ENCODE data around the gene TSC2. TPM values are rescaled to one million over a fixed set of nuclear protein-coding genes. Genes with fewer than 3 reads are reported as not detected.

TSC2 gene
- total RNA-seq, 1 donor from 2014 or later, result 215 TPM

DNA sequence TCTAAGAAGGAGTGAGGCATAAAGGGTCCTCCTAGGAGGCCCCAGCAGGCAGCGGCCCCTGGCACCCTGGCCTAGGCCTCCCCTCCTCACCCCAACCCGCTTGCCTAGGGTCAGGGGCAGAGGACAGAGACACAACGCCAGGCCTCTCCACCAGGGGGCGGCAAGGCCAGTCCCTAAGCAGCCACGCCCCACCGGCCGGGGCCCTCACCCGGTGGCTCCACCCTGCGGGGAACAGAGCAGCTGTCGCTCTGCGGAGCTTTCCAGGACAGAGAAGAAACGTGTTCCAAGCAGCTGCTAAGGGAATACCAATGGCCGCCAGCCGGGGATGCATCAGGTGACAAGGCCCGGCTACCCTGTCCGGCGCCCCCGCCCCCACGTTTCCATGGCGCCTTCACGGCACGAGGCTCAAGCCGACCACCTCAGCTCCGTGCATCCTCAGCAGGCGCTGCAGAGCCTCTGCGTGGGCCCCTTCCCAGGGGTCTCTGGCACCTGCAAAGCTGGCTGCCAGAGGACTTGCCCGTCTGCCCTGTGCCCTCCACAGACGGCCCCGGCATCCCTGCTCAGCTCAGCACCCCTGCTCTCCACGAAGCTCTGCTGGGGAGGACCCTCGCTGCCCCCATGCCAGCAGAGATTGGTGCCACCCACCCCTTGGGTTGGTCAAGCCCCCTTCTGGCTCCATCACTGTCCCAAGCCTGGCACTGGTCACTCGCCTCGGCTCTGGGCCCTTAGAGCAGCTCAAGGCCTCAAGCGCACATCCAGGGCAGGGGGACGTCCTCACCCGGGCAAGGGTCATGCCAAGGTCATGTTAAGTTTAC is 43.8 kb upstream of the TSC2 start:
- peaks cover 15% of the 10 kb centered on the region for H3K27me3 Mint-ChIP-seq (ENCODE audit: unreplicated experiment)
- peaks cover 20% of the 10 kb centered on the region for H3K4me1 Mint-ChIP-seq (ENCODE audit: low read depth, unreplicated experiment)
- H3K27ac Mint-ChIP-seq (ENCODE audit: unreplicated experiment), result peak overlapping the region; percentile 84
- peak; percentile 98 for DNase-seq
- TF ChIP-seq, protein P1, sequence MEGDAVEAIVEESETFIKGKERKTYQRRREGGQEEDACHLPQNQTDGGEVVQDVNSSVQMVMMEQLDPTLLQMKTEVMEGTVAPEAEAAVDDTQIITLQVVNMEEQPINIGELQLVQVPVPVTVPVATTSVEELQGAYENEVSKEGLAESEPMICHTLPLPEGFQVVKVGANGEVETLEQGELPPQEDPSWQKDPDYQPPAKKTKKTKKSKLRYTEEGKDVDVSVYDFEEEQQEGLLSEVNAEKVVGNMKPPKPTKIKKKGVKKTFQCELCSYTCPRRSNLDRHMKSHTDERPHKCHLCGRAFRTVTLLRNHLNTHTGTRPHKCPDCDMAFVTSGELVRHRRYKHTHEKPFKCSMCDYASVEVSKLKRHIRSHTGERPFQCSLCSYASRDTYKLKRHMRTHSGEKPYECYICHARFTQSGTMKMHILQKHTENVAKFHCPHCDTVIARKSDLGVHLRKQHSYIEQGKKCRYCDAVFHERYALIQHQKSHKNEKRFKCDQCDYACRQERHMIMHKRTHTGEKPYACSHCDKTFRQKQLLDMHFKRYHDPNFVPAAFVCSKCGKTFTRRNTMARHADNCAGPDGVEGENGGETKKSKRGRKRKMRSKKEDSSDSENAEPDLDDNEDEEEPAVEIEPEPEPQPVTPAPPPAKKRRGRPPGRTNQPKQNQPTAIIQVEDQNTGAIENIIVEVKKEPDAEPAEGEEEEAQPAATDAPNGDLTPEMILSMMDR (IDR thresholded peaks at IDR 0.05; ENCODE audit: partially characterized antibody, unreplicated experiment), result peak; percentile 97
- H3K36me3 Mint-ChIP-seq (ENCODE audit: unreplicated experiment), result peaks cover 4% of the 10 kb centered on the region
- H3K9me3 Mint-ChIP-seq (ENCODE audit: unreplicated experiment), result peaks cover 15% of the 10 kb centered on the region
- no peak overlapping the region for H3K4me3 Mint-ChIP-seq (ENCODE audit: unreplicated experiment)

DNA sequence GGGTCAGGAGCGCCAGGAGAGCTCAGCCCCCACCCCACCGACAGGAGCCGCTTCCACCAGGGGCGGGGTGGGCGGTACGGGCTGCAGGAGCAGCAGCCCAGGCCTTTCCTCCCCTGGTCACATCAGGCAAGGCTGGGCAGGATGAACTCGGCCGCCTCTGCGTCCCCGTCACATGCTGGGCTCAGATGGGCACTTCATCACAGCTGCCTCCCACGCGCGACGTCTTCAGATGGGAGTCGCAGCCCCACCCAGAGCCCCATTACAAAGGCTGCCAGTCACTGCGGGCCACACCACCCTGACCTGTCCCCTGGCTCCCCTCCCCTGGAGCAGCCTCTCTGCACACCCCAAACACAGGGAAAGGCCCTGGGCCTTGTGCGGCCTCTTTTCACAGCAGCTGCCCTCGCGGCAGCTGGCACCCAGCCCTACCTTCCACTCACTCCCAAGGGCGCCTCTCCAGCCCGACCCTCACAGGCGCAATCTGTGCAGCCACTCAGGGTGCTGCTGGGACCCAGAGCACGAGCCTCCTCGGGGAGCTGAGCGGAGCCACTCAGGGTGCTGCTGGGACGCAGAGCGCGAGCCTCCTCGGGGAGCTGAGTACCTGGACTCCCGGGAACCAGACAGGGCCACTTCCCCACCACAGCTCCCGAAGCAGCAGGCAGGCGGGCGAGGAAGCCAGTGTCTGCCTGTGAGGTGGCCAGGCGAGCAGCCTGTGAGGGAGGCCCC is 42.8 kb upstream of the TSC2 start:
- H3K4me1 Mint-ChIP-seq (ENCODE audit: low read depth, unreplicated experiment), result peaks cover 20% of the 10 kb centered on the region
- no peak for DNase-seq
- peaks cover 15% of the 10 kb centered on the region for H3K27me3 Mint-ChIP-seq (ENCODE audit: unreplicated experiment)
- H3K9me3 Mint-ChIP-seq (ENCODE audit: unreplicated experiment), result peaks cover 15% of the 10 kb centered on the region
- H3K4me3 Mint-ChIP-seq (ENCODE audit: unreplicated experiment), result peak overlapping the region; percentile 71
- peaks cover 4% of the 10 kb centered on the region for H3K36me3 Mint-ChIP-seq (ENCODE audit: unreplicated experiment)
- H3K27ac Mint-ChIP-seq (ENCODE audit: unreplicated experiment), result peak overlapping the region; percentile 84
- TF ChIP-seq, protein P1 (IDR thresholded peaks at IDR 0.05; ENCODE audit: partially characterized antibody, unreplicated experiment), result no peak

DNA sequence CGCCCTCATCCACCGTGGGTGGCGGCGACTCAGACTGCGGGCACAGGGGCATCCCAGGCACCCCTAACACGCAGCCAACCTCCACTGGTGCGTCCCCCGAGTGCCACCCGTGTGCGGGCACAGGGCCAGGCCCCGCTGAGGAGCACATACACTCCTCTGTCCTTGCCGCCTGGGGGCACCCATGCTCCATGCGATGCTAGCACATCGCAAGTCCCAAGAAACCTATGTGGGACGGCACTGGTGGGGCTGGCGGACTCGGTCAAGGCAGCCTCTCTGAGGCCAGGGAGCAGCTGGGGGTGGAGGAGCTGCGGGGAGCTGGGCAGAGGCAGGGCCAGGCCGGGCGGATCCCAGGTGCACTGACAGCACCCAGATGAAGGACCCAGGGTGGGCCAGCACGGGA is 42.1 kb upstream of the TSC2 start:
- Mint-ChIP-seq H3K9me3 (ENCODE audit: unreplicated experiment) (peaks cover 15% of the 10 kb centered on the region), H3K36me3 (ENCODE audit: unreplicated experiment) (peaks cover 4% of the 10 kb centered on the region), H3K27ac (ENCODE audit: unreplicated experiment) (peak overlapping the region; percentile 89), H3K4me3 (ENCODE audit: unreplicated experiment) (peak overlapping the region; percentile 25), H3K27me3 (ENCODE audit: unreplicated experiment) (peaks cover 20% of the 10 kb centered on the region), H3K4me1 (ENCODE audit: low read depth, unreplicated experiment) (peaks cover 20% of the 10 kb centered on the region)
- TF ChIP-seq, protein P1 (IDR thresholded peaks at IDR 0.05; ENCODE audit: partially characterized antibody, unreplicated experiment), result no peak
- no peak for DNase-seq

DNA sequence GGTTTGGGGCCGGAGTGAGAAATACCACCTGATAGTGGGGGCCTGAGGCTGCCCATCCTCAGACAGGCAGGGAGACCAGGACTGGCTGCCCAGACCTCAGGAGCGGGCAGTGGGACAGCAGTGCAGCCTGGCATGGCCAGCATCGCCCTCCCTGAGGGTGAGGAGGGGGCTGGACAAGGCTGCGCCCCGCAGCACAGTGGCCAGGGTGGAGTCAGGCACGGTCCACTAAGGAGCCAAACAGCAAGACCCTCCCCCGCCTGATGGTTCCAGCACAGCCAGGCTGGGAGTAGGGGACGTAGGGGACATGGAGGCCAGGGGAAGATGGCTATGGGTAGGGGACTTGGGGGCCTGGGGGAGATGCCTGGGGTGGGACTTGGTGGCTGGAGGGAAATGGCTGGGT is 41.5 kb upstream of the TSC2 start:
- TF ChIP-seq, protein P1 (IDR thresholded peaks at IDR 0.05; ENCODE audit: partially characterized antibody, unreplicated experiment), result no peak
- H3K27me3 Mint-ChIP-seq (ENCODE audit: unreplicated experiment), result peaks cover 20% of the 10 kb centered on the region

More for the DNA sequence above, 41.5 kb upstream of the TSC2 start:
- Mint-ChIP-seq H3K4me1 (ENCODE audit: low read depth, unreplicated experiment) (peaks cover 20% of the 10 kb centered on the region), H3K4me3 (ENCODE audit: unreplicated experiment) (peak overlapping the region; percentile 92), H3K27ac (ENCODE audit: unreplicated experiment) (peak overlapping the region; percentile 89), H3K36me3 (ENCODE audit: unreplicated experiment) (peaks cover 4% of the 10 kb centered on the region), H3K9me3 (ENCODE audit: unreplicated experiment) (peaks cover 13% of the 10 kb centered on the region)
- DNase-seq, result no peak

Data from glutamatergic neuron (in vitro differentiated cells).